Kidney (tissue), 14 donors: ENCODE results near the gene MYH15. TPM values are rescaled to one million over a fixed set of nuclear protein-coding genes. Genes with fewer than 3 reads are reported as not detected.
"Not testable (repeated sequence)": the region's sequence is repeated elsewhere in the genome, so short reads cannot be mapped to it uniquely, and the experiment has no call there.

ENCODE experiments used
- DNase-seq, 5 donors: peaks; one replicate each; pipeline ENCODE4 v3.0.0-alpha.2; 2013 to 2020
- FAIRE-seq: peaks from 2 replicates; lab custom pipeline; 2012; peaks lifted over from hg19 to GRCh38; lab: Jason Lieb, UNC
- H3K27ac ChIP-seq, 2 donors: one replicate each; pipeline ENCODE4 v1.7.0; 2013; ENCODE audit warnings: low read depth in 2 of 2, low read length in 2 of 2, inconsistent platforms in 1 of 2
- H3K27me3 ChIP-seq: one replicate; pipeline ENCODE4 v1.7.1; 2013; ENCODE audit warnings: low read length, inconsistent platforms; ENCODE audit not compliant: control insufficient read depth, insufficient read depth
- H3K36me3 ChIP-seq, 3 donors: one replicate each; pipeline versions ENCODE4 v1.7.0 to v1.7.1; 2013; ENCODE audit warnings: low read length in 3 of 3, control low read depth in 1 of 3, inconsistent platforms in 1 of 3; ENCODE audit not compliant: insufficient read depth in 3 of 3, control insufficient read depth in 2 of 3
- H3K4me1 ChIP-seq, 3 donors: one replicate each; pipeline versions ENCODE4 v1.7.0 to v1.7.1; 2013; ENCODE audit warnings: low read length in 3 of 3, inconsistent platforms in 1 of 3, low read depth in 1 of 3; ENCODE audit not compliant: control insufficient read depth in 2 of 3, insufficient read depth in 2 of 3
- H3K4me3 ChIP-seq, 3 donors: one replicate each; pipeline versions ENCODE4 v1.7.0 to v1.8.1; 2013; ENCODE audit warnings: low read length in 3 of 3, control low read depth in 1 of 3, inconsistent platforms in 1 of 3
- H3K9ac ChIP-seq, 3 donors: one replicate each; pipeline versions ENCODE4 v1.7.0 to v1.7.1; 2013; ENCODE audit warnings: low read length in 3 of 3, control low read depth in 1 of 3, inconsistent platforms in 1 of 3
- H3K9me3 ChIP-seq, 3 donors: one replicate each; pipeline versions ENCODE4 v1.7.0 to v1.7.1; 2013; ENCODE audit warnings: low read length in 3 of 3, control low read depth in 1 of 3, inconsistent platforms in 1 of 3; ENCODE audit not compliant: control insufficient read depth in 2 of 3, insufficient read depth in 1 of 3
- intact Hi-C: fragments of 100-400 bp; cut with DNase I; formaldehyde crosslinking; loops from one replicate; pipeline ENCODE4 v1.11.1; 2022
- polyA plus RNA-seq: library from polyadenylated mRNA; stranded (reverse); fragments of 350-450 nt; fragmentation: Illumina TruSeq; extraction: RNeasy Lipid Tissue Mini Kit (QIAGEN cat#74804); gene quantifications from one replicate; pipeline ENCODE4 v1.2.3, GENCODE V29; 2014; ENCODE audit warnings: low read depth, low replicate concordance; ENCODE audit not compliant: insufficient read depth
- total RNA-seq: library from RNA; stranded (reverse); fragmentation: NEBNext Ultra II Directional; extraction: Animal tissue kit (Norgen Biotek cat#: 25700); gene quantifications from one replicate; pipeline ENCODE4 v1.2.1, GENCODE V29; 2021
- TF ChIP-seq, protein P1 (sequence below): IDR thresholded peaks from 3 replicates; pipeline ENCODE4 v1.5.1; 2012; ENCODE audit warnings: mild to moderate bottlenecking, moderate library complexity, borderline replicate concordance; ENCODE audit not compliant: insufficient read depth; ENCODE audit errors: extremely low read depth
- donor health status: control.
- donor health status: control.
- donor health status: control.
- donor health status: control.
- donor health status: control.
- donor health status: DM: yes; HTN: yes; CAD: no.
- donor health status: Normal renal cell carcinoma (clear cell type).

Gene MYH15
- total and polyA plus RNA-seq, 2 donors from 2014 or later: 0.44 TPM; not detected in 1

DNA sequence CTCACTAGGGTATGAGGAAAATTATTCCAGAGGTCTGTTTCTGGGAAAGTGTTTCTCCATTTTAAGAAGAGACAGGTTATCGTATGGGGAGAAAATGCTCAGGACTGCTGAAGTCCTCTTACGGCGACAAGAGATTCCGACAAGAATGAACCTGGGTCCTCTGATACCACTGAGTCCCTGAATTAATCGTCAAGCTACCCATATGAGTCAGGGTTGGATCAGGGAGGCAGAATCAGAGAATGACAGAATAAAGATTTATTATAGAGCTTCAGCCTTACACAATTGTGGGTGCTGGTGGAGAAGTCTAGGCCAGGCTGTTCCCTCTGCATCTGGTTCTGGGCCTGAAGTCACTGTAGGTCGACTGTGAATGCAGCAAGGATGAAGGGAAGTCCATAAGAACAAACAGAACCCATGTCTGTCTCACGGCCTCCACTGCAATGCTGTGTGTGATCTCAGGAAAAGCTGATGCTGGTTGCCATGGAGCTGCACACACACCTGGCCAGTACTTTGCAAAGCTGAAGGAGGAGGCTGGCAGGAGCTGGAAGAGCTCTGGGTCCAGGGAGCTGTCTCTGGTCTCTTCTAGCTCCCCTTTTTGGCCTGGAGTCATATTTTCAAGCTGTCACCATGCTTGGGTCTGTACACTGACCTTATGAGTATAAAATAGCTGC lies 130.1 kb downstream of the MYH15 start:
- H3K27me3 ChIP-seq: no peaks in the 10 kb centered on the region
- intact Hi-C loops: no loop called here
- no peaks in the 10 kb centered on the region for H3K9me3 ChIP-seq
- no peaks in the 10 kb centered on the region for H3K36me3 ChIP-seq
- no peak overlapping the region for H3K27ac ChIP-seq
- no peak overlapping the region for H3K9ac ChIP-seq
- no peak for DNase-seq
- TF ChIP-seq, protein P1, sequence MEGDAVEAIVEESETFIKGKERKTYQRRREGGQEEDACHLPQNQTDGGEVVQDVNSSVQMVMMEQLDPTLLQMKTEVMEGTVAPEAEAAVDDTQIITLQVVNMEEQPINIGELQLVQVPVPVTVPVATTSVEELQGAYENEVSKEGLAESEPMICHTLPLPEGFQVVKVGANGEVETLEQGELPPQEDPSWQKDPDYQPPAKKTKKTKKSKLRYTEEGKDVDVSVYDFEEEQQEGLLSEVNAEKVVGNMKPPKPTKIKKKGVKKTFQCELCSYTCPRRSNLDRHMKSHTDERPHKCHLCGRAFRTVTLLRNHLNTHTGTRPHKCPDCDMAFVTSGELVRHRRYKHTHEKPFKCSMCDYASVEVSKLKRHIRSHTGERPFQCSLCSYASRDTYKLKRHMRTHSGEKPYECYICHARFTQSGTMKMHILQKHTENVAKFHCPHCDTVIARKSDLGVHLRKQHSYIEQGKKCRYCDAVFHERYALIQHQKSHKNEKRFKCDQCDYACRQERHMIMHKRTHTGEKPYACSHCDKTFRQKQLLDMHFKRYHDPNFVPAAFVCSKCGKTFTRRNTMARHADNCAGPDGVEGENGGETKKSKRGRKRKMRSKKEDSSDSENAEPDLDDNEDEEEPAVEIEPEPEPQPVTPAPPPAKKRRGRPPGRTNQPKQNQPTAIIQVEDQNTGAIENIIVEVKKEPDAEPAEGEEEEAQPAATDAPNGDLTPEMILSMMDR: no peak
- FAIRE-seq: no peak
- no peak overlapping the region for H3K4me3 ChIP-seq
- no peaks in the 10 kb centered on the region for H3K4me1 ChIP-seq

DNA sequence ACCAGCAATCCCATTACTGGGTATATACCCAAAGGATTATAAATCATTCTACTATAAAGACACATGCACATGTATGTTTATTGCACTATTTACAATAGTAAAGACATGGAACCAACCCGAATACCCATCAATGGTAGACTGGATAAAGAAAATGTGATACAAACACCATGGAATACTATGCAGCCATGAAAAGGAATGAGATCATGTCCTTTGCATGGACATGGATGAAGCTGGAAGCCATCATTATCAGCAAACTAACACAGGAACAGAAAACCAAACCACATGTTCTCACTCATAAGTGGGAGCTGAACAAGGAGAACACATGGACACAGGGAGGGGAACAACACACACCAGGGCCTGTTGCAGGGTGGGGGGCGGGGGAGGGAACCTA lies 131.4 kb downstream of the MYH15 start:
- FAIRE-seq, H3K4me1 ChIP-seq, DNase-seq, H3K27ac ChIP-seq, H3K27me3 ChIP-seq, intact Hi-C loops, H3K9ac ChIP-seq, H3K9me3 ChIP-seq, H3K4me3 ChIP-seq, H3K36me3 ChIP-seq: not testable (repeated sequence)

DNA sequence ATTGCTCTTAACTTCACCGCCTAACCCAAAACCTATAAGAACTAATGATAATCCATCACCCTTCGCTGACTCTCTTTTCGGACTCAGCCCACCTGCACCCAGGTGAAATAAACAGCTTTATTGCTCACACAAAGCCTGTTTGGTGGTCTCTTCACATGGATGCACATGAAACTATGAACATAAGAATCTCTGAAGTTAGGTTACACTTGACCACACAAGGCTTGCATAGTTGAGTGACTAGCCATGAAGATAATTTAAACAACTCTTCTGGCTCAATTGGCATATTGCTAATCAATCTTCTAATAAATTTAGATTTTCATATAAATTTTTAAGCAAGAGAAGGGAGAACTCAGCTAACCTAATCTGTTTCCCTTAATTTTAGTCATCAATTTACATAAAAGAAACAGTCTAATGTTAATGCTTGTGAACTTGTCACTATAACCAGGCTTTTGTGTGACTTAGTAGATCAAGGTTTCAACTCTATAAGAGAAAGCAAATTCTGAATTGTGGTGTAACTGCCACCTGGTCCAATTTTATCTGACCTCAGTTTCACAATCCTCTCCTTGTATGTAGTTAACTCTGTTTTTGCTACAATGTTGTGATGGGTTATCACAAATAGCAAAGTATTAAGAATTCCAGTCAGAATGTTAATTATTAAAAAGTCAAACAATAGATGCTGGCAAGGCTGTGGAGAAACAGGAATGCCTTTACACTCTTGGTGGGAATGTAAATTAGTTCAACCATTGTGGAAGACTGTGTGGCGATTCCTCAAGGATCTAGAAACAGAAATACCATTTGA lies 132.0 kb downstream of the MYH15 start:
- Histone ChIP-seq H3K4me1 (no peaks in the 10 kb centered on the region), H3K27me3 (no peaks in the 10 kb centered on the region), H3K9ac (no peak overlapping the region), H3K4me3 (no peak overlapping the region), H3K9me3 (no peaks in the 10 kb centered on the region), H3K27ac (no peak overlapping the region), H3K36me3 (no peaks in the 10 kb centered on the region)
- DNase-seq (no peak), FAIRE-seq (no peak)
- TF ChIP-seq, protein P1: no peak
- intact Hi-C loops: no loop called here

DNA sequence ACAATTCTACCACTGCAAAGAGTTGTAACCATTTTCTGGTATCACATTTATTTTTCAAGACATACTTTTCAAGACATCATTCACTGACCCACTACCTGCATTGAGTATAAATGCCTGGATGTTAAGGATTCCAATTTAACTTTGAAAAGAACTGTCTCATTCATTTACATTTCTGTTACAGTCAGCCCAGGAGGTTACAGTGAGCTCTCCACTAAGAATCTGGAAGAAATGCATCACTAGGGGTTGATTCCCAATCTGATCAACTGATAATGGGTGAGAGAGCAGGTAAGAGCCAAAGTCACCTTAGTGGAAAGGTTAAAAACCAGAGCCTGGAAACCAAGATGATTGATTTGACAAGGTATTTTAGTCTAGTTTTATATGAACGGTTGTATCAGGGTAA lies 133.0 kb downstream of the MYH15 start:
- Histone ChIP-seq H3K27me3 (no peaks in the 10 kb centered on the region), H3K4me3 (no peak overlapping the region), H3K36me3 (no peaks in the 10 kb centered on the region), H3K27ac (no peak overlapping the region), H3K4me1 (no peaks in the 10 kb centered on the region), H3K9me3 (no peaks in the 10 kb centered on the region), H3K9ac (no peak overlapping the region)
- DNase-seq: no peak
- TF ChIP-seq, protein P1: no peak
- no peak for FAIRE-seq
- intact Hi-C loops: no loop called here
